SK-N-MC (cell line): ENCODE measurements around the gene KCNN3.

ENCODE experiments used
- EZH2 ChIP-seq: fragments of 200-600 bp; sonication (generic); IDR thresholded peaks from one replicate; pipeline ENCODE4 v1.6.1; 2017; ENCODE audit warnings: antibody characterized with exemption
- FOXP2 ChIP-seq: optimal IDR thresholded peaks from 2 replicates; pipeline ENCODE3; 2011; ENCODE audit warnings: mild to moderate bottlenecking, moderate library complexity; ENCODE audit not compliant: insufficient read depth; ENCODE audit errors: extremely low read length, control extremely low read depth
- POLR2AphosphoS5 ChIP-seq: IDR thresholded peaks from 2 replicates; pipeline ENCODE4 v1.6.1; 2012; ENCODE audit warnings: mild to moderate bottlenecking, low read depth, low read length, borderline replicate concordance

- no peak for TF ChIP-seq POLR2AphosphoS5
- TF ChIP-seq EZH2, result no peak
- TF ChIP-seq FOXP2, result no peak
Measured at GRCh38 chr1:154848983-154849382, 21.1 kb downstream of the KCNN3 start.
